A673 (cell line): ENCODE results near the gene NUDT14. TPM values are rescaled to one million over a fixed set of nuclear protein-coding genes. Genes with fewer than 3 reads are reported as not detected.

ENCODE experiments used
- BruUV-seq: library from RNA; stranded (reverse); fragments of 400-500 nt; replicated peaks from 2 replicates; lab custom pipeline; 2021; lab: Mats Ljungman, UMichigan
- CTCF ChIA-PET: fragments of 300-600 bp; sonication (Branson Sonifier 250); formaldehyde crosslinking; loops from one replicate; lab custom pipeline; 2022; ENCODE audit warnings: antibody characterized with exemption; lab: Charles Lee
- POLR2A ChIA-PET: fragments of 300-600 bp; sonication (Branson Sonifier 250); formaldehyde crosslinking; loops from one replicate; lab custom pipeline; 2022; ENCODE audit warnings: antibody characterized with exemption; ENCODE audit not compliant: low non-redundant PET; lab: Charles Lee
- DNase-seq: peaks from one replicate; pipeline ENCODE4 v3.0.0-alpha.2; 2015; ENCODE audit warnings: low spot score
- H3K27ac ChIP-seq: fragments of 200-600 bp; sonication (generic); 2 replicates; pipeline ENCODE4 v1.5.1; 2016; ENCODE audit warnings: mixed run types, low read depth, mild to moderate bottlenecking, mixed read lengths, antibody characterized with exemption, low read length; ENCODE audit not compliant: poor library complexity, severe bottlenecking
- H3K27me3 ChIP-seq: fragments of 200-600 bp; sonication (generic); replicated peaks from 2 replicates; pipeline ENCODE4 v1.6.1; 2017; ENCODE audit warnings: mixed run types, low read depth, mild to moderate bottlenecking, mixed read lengths, antibody characterized with exemption, low read length; ENCODE audit not compliant: insufficient read depth, poor library complexity
- H3K36me3 ChIP-seq: fragments of 200-600 bp; sonication (generic); 2 replicates; pipeline ENCODE4 v1.6.1; 2016; ENCODE audit warnings: mixed run types, mild to moderate bottlenecking, mixed read lengths, antibody characterized with exemption, low read length; ENCODE audit not compliant: insufficient read depth, poor library complexity, severe bottlenecking
- H3K4me1 ChIP-seq: fragments of 200-600 bp; sonication (generic); 2 replicates; pipeline ENCODE4 v1.6.1; 2017; ENCODE audit warnings: mixed run types, mild to moderate bottlenecking, mixed read lengths, antibody characterized with exemption, low read length; ENCODE audit not compliant: insufficient read depth, poor library complexity, severe bottlenecking
- H3K4me3 ChIP-seq: fragments of 200-600 bp; sonication (generic); 2 replicates; pipeline ENCODE4 v1.5.1; 2016; ENCODE audit warnings: low read depth, mixed run types, mild to moderate bottlenecking, mixed read lengths, low read length; ENCODE audit not compliant: poor library complexity, severe bottlenecking
- H3K9me3 ChIP-seq: fragments of 200-600 bp; sonication (generic); 2 replicates; pipeline ENCODE4 v1.6.1; 2016; ENCODE audit warnings: mixed run types, low read depth, mild to moderate bottlenecking, mixed read lengths, antibody characterized with exemption, low read length; ENCODE audit not compliant: poor library complexity, severe bottlenecking
- CTCF ChIP-seq: fragments of 300-800, 200-600 bp; sonication (generic); conservative IDR thresholded peaks from 2 replicates; pipeline ENCODE4 v1.5.1; 2017; ENCODE audit warnings: low read depth, mild to moderate bottlenecking, antibody characterized with exemption, low read length, moderate library complexity, mixed read lengths
- EZH2 ChIP-seq: fragments of 200-600 bp; sonication (generic); IDR thresholded peaks from 2 replicates; pipeline ENCODE4 v1.6.1; 2017; ENCODE audit warnings: borderline replicate concordance, low read depth, mild to moderate bottlenecking, mixed read lengths, antibody characterized with exemption, low read length; ENCODE audit not compliant: poor library complexity, severe bottlenecking
- intact Hi-C: fragments of 100-400 bp; cut with micrococcal nuclease; formaldehyde crosslinking; loops from one replicate; pipeline ENCODE4 v1.10.0; 2022; ENCODE audit not compliant: unreplicated experiment
- total RNA-seq: library from RNA; stranded (reverse); gene quantifications from 2 replicates; pipeline ENCODE4 v1.2.3, GENCODE V29; 2021

Gene NUDT14
- total RNA-seq, 1 experiment from 2014 or later = 30.8 TPM

- no peak overlapping the region for H3K4me3 ChIP-seq
- H3K9me3 ChIP-seq = peaks cover 7% of the 10 kb centered on the region
- CTCF ChIA-PET = no interaction called here
- no TSS peak for BruUV-seq
- H3K36me3 ChIP-seq = peaks cover 6% of the 10 kb centered on the region
- H3K27me3 ChIP-seq = no peaks in the 10 kb centered on the region
- H3K27ac ChIP-seq = no peak overlapping the region
- intact Hi-C loops = no loop called here
- no peak for TF ChIP-seq CTCF
- DNase-seq = no peak
- POLR2A ChIA-PET = no interaction called here
- no peaks in the 10 kb centered on the region for H3K4me1 ChIP-seq
These were observed 41.8 kb downstream of the NUDT14 start for GRCh38 chr14:105139212-105139825.

GRCh38 chr14:105138551-105139111 is 42.5 kb downstream of the NUDT14 start:
- ChIA-PET CTCF (no interaction called here), POLR2A (no interaction called here)
- intact Hi-C loops = no loop called here

GRCh38 chr14:105138021-105138541 is 43.0 kb downstream of the NUDT14 start:
- POLR2A ChIA-PET = no interaction called here
- DNase-seq = no peak

More at GRCh38 chr14:105138551-105139111, 42.5 kb downstream of the NUDT14 start:
- Histone ChIP-seq H3K27ac (no peak overlapping the region), H3K4me3 (no peak overlapping the region), H3K27me3 (no peaks in the 10 kb centered on the region), H3K36me3 (peaks cover 6% of the 10 kb centered on the region), H3K9me3 (peaks cover 7% of the 10 kb centered on the region), H3K4me1 (no peaks in the 10 kb centered on the region)
- DNase-seq = no peak
- TF ChIP-seq EZH2 (no peak), CTCF (no peak)
- BruUV-seq = no TSS peak

More at GRCh38 chr14:105138021-105138541, 43.0 kb downstream of the NUDT14 start:
- intact Hi-C loops = no loop called here
- peaks cover 7% of the 10 kb centered on the region for H3K9me3 ChIP-seq
- H3K4me1 ChIP-seq = no peaks in the 10 kb centered on the region
- no peak overlapping the region for H3K27ac ChIP-seq
- H3K27me3 ChIP-seq = no peaks in the 10 kb centered on the region
- CTCF ChIA-PET = no interaction called here
- no peak overlapping the region for H3K4me3 ChIP-seq
- peaks cover 6% of the 10 kb centered on the region for H3K36me3 ChIP-seq
- TF ChIP-seq CTCF (no peak), EZH2 (no peak)
- BruUV-seq = no TSS peak
